Stimulated activated CD4-positive, alpha-beta T cell treated with anti-CD3 and anti-CD28 coated beads, Interleukin-1b, Interleukin-23, amount 100 ng/mL, for 24 hours (primary cell): Measurements from ENCODE around the gene DGAT2.
A peak's percentile ranks its signal among the peaks of the same experiment; 100 is the strongest.

Source experiments
- DNase-seq, 4 experiments: peaks; one replicate each; pipeline ENCODE4 v3.0.0-alpha.2; 2020; ENCODE audit warnings: low read depth in 4 of 4, low spot score in 1 of 4

Gene DGAT2

DNA sequence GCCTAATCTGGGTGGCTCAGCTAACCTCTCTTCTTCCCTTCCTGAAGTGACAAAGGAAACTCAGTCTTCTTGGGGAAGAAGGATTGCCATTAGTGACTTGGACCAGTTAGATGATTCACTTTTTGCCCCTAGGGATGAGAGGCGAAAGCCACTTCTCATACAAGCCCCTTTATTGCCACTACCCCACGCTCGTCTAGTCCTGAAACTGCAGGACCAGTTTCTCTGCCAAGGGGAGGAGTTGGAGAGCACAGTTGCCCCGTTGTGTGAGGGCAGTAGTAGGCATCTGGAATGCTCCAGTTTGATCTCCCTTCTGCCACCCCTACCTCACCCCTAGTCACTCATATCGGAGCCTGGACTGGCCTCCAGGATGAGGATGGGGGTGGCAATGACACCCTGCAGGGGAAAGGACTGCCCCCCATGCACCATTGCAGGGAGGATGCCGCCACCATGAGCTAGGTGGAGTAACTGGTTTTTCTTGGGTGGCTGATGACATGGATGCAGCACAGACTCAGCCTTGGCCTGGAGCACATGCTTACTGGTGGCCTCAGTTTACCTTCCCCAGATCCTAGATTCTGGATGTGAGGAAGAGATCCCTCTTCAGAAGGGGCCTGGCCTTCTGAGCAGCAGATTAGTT lies 32.3 kb downstream of the DGAT2 start:
- no peak for DNase-seq

GRCh38 chr11:75801362-75802020 lies 32.9 kb downstream of the DGAT2 start:
- DNase-seq, result no peak

DNA sequence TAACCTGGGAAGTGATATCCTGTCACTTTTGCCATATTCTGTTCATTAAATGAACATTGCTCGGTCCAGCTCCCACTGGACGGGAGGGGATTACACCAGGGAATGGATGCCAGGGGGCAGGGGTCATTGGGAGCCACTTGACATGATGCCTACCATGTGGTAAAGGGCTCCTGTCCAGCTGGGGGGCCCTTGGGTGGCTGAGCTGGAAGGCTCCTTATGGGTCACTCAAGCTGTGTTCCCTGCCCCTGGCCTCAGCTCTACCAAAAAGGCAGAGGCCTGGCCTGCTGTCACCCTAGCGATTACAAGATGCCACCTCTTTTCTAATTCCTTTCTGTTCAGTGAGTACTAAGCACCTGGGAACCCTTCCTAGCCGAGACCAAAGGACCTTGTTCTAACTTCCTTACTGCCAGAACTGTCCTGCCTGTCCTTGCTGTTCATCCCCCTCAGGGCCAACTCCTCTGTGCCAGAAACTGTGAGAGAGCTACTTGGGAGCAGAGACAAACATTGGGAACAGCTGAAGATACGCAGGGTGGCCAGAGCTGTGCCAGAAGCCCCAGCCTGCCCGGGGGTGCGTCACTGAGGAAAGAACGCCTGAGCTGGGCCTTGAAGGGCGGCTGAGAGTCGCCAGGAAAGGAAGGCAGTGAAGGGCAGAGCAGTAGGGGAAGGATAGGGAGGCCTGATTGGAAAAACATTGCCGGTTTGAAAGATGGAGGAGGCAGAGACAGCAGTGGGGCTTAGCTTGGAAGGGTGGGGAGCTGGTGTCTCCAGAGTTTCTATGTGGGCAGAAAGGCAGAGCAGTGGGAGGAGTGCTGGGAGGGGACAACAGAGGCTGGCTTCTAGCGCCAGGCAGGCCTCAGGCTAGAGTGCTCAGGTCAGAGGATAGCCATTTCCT lies 33.7 kb downstream of the DGAT2 start:
- DNase-seq, result no peak

DNA sequence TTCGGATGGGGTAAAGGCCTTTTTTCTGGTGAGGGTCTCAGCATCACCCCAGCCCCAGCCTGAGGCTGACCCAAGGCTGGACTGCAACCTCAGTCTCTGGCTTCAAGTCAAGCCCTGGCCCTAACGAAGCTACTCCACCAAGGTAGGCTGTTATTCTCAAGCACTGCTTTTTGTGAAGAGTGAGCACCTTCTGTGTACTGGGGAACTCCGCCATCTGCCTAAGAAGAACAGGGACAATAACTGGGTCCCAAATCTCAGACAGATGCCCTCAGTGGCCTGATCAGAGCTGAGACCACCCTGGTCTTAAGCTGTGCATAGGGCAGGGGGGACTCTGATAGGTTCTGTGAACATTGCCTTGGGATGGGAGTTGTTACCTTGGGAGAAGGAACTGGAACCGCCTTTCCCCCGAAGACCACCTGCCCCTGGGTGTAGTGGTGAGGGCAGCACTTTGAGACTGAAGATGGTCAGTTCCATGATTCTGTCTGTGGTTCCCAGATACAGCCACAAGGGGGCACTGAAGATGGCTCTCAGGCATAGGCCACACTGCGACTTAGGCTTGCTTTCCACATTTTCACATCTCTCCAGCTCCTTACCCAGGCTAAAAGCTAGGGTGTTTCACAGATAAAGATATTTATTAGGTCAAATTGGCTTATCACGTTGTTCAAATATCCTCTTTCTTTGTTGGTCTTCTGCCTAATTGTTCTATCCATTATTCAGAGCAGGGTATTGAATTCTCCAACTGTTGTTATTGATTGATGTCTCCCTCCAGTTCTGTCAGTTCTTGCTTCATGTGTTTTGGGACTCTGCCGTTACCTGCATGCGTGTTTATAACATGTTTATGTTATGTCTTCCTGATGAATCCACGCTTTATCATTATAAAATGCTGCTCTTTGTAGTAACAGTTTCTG lies 34.6 kb downstream of the DGAT2 start:
- peak; percentile 36 to 54 (median 50) for DNase-seq

DNA sequence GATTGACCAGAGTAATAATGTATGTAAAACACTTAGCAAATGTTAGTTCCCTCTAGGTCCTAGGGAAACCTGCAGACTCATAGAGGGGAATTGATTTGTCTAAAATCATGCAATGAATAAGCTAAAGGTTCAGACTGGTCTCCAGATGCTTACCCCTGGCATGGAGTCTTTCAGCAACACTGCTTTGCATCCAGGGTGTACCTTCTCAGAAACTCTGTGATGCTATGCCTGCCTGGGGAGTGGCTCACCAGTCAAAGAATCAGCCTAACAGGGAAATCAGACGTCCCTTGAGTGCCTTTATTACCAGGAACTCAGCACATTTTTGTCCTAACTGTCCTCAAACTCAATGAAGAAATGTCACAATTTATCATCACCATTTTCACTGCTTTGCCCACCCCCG lies 40.5 kb downstream of the DGAT2 start:
- no peak for DNase-seq

DNA sequence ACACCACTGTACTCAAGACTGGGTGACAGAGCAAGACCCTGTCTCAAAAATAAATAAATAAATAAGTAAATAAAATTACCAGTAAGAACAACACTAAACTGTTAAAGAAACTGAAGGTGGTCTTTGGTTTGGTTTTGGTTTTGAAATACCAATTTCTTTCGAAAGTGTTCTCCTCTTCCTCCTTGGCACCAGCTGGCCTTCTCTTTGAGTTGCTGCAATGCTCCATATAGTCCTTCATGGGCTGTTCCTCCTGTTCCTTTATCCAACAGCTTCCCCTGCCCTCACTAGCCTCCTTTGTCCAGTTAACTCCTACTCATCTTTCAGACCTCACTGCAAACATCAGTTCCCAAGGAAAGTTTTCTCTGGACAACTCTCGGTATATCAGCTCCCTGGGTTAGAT lies 41.4 kb downstream of the DGAT2 start:
- DNase-seq, result no peak

GRCh38 chr11:75810637-75811390 lies 42.2 kb downstream of the DGAT2 start:
- DNase-seq, result no peak

DNA sequence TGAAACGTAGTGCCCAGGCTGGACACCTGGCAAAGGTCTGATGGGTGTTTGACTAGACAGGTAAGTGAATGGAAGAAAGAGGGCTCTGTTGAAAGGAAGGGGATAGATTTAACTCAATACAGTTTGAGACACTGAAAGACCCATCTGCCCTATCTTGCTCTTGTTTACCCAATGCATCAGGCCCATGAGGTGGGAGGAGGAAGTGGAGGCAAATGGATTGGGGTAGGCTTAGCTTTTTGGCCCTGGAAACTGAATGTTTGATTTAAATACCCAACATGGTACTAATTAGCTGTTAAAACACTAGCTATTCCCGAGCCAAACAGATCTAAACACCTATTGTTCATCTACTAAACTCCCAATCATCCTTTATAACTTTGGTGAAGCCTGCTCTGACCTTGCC lies 42.9 kb downstream of the DGAT2 start:
- DNase-seq, result no peak

- no peak for DNase-seq
Measured at GRCh38 chr11:75812542-75813040, 44.0 kb downstream of the DGAT2 start.

- DNase-seq, result no peak
Measured at GRCh38 chr11:75813124-75813523, 44.5 kb downstream of the DGAT2 start.

DNA sequence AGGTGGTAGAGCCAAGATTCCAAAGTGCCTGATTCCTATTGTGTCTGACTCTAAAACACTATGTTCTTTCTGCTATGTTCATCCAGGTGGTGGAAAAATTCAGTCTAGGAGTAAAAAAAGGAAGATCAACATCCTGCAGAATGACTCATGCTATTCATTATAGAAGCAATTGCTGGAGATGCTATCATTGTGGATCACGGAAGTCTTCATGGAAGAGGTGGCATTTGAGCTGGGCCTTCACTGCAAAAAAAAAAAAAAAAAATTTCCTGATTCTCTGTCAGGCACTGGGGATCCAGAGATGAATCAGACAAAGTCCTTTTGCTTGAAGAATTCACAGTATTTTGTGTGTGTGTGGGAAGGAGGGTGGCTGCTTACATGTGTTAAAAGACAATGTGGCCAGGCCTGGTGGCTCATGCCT lies 45.1 kb downstream of the DGAT2 start:
- DNase-seq, result no peak

DNA sequence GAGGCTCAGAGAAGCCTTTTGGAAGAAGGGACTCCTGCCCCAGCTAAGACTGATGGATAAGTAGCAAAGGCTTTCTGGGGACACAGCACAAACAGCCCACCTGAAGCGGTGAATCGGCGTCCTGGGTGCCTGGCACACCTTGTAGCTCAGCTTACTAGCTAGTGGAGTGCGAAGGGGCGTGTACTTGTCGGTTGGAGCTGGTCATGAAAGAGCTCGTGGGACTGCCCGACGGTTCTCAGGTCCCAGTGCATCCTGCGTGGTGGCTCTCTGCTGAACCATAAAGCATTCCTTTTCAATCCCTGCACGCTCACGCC lies 45.7 kb downstream of the DGAT2 start:
- no peak for DNase-seq

- DNase-seq, result peak; percentile 93 to 97 (median 94)
Measured at GRCh38 chr11:75814677-75815344, 46.2 kb downstream of the DGAT2 start, which contains the start of gene UVRAG. TSS of gene UVRAG (plus strand) at chr11:75815210. CDS start at chr11:75815408, 198 bp downstream.

- peak in 3 of 4 experiments; percentile 10 to 25 (median 17) for DNase-seq
Measured at GRCh38 chr11:75815345-75816168, 47.0 kb downstream of the DGAT2 start.

GRCh38 chr11:75816561-75817239 lies 48.1 kb downstream of the DGAT2 start:
- no peak for DNase-seq

- DNase-seq, result no peak
Measured at GRCh38 chr11:75820645-75821044, 52.1 kb downstream of the DGAT2 start.

DNA sequence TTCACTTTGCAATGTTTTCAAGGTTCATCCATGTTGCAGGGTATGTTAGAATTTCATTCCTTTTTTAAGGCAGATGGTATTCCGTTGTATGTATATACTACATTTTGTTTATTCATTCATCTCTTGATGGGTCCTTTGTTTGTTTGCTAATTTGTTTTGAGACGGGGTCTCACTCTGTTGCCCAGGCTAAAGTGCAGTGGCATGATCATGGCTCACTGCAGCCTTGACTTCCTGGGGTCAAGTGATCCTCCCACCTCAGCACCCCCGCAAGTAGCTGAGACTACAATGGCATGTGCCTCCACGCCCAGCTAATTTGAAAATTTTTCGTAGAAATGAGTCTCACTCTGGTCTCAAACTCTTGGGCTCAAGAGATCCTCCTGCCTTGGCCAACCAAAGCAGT lies 52.6 kb downstream of the DGAT2 start:
- no peak for DNase-seq

- no peak for DNase-seq
Measured at GRCh38 chr11:75822541-75822940, 54.0 kb downstream of the DGAT2 start.
